Measurements from ENCODE around the gene MYO5A.

DNA sequence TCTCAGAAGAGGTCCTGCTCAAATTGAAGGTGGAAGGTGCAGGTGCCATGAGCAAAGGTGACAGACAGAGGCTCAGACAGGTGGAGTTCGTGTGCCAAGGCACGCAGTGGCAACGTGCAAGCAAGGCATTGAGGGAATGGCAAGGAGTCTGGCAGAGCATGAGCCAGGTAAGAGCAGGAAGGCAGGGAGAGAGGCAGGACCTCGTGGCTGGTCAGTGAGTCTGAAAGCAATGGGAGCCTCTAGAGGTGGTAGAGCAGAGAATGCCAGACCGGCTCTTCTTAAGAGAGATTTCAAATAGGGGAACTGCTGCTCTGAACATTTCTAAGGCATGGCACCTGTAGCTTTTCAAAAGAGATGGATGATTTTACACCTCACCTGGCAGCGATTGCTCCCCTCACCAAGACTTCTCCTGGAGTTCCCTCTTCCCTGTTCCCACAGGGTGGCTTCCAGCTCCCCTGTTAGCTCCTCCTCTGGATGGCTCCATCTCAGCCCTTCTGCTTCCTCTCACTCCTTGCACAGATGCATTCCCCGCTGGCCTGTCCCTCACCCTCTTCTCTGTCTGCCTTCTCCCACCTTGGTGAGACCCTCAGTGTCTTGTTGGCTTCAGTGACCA is 235.8 kb downstream of the MYO5A start:
- TF ChIP-seq BACH2 (CRISPR knock-in tag; IDR thresholded peaks at IDR 0.05; ENCODE audit: borderline replicate concordance) (no peak), TOX (CRISPR knock-in tag; IDR thresholded peaks at IDR 0.05; ENCODE audit: borderline replicate concordance) (no peak), RARB (CRISPR knock-in tag; IDR thresholded peaks at IDR 0.05) (no peak)
- TF ChIP-seq, protein P1, sequence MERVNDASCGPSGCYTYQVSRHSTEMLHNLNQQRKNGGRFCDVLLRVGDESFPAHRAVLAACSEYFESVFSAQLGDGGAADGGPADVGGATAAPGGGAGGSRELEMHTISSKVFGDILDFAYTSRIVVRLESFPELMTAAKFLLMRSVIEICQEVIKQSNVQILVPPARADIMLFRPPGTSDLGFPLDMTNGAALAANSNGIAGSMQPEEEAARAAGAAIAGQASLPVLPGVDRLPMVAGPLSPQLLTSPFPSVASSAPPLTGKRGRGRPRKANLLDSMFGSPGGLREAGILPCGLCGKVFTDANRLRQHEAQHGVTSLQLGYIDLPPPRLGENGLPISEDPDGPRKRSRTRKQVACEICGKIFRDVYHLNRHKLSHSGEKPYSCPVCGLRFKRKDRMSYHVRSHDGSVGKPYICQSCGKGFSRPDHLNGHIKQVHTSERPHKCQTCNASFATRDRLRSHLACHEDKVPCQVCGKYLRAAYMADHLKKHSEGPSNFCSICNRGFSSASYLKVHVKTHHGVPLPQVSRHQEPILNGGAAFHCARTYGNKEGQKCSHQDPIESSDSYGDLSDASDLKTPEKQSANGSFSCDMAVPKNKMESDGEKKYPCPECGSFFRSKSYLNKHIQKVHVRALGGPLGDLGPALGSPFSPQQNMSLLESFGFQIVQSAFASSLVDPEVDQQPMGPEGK (CRISPR knock-in tag; IDR thresholded peaks at IDR 0.05; ENCODE audit: borderline replicate concordance) = no peak
